MM.1S (cell line): Measurements from ENCODE around the gene ARPIN.

Experiments used
- DNase-seq: peaks from one replicate; pipeline ENCODE4 v3.0.0-alpha.2; 2015
- H2AFZ ChIP-seq: fragments of 300-600 bp; sonication (generic); 2 replicates; pipeline ENCODE4 v1.6.0; 2016; ENCODE audit warnings: antibody characterized with exemption, low read length
- H3F3A ChIP-seq: fragments of 300-600 bp; sonication (generic); 2 replicates; pipeline ENCODE4 v1.6.1; 2016; ENCODE audit warnings: mild to moderate bottlenecking, antibody characterized with exemption, low read length, moderate library complexity, mixed read lengths; ENCODE audit not compliant: insufficient read depth
- H3K27ac ChIP-seq: fragments of 300-600 bp; sonication (generic); 2 replicates; pipeline ENCODE4 v1.5.1; 2016; ENCODE audit warnings: mild to moderate bottlenecking, low read length
- H3K27me3 ChIP-seq: fragments of 300-600 bp; sonication (generic); replicated peaks from 2 replicates; pipeline ENCODE4 v1.6.0; 2016; ENCODE audit warnings: low read length; ENCODE audit not compliant: insufficient read depth
- H3K36me3 ChIP-seq: fragments of 300-600 bp; sonication (generic); replicated peaks from 2 replicates; pipeline ENCODE4 v1.6.1; 2016; ENCODE audit warnings: mild to moderate bottlenecking, low read length, mixed read lengths; ENCODE audit not compliant: insufficient read depth
- H3K4me1 ChIP-seq: fragments of 300-600 bp; sonication (generic); 2 replicates; pipeline ENCODE4 v1.6.1; 2016; ENCODE audit warnings: low read length, mixed read lengths
- H3K4me2 ChIP-seq: fragments of 300-600 bp; sonication (generic); 2 replicates; pipeline ENCODE4 v1.6.0; 2016; ENCODE audit warnings: low read depth, low read length
- H3K4me3 ChIP-seq: fragments of 300-600 bp; sonication (generic); 2 replicates; pipeline ENCODE4 v1.5.1; 2016; ENCODE audit warnings: low read length, mixed read lengths
- H3K79me2 ChIP-seq: fragments of 300-600 bp; sonication (generic); 2 replicates; pipeline ENCODE4 v1.6.1; 2016; ENCODE audit warnings: mixed run types, low read length, mixed read lengths
- H3K9ac ChIP-seq: fragments of 300-600 bp; sonication (generic); 2 replicates; pipeline ENCODE4 v1.6.1; 2016; ENCODE audit warnings: low read length, mixed read lengths
- H3K9me2 ChIP-seq: fragments of 300-600 bp; sonication (generic); replicated peaks from 2 replicates; pipeline ENCODE4 v1.6.1; 2016; ENCODE audit warnings: mild to moderate bottlenecking, low read length, mixed read lengths; ENCODE audit not compliant: insufficient read depth
- H3K9me3 ChIP-seq: fragments of 300-600 bp; sonication (generic); replicated peaks from 2 replicates; pipeline ENCODE4 v1.6.1; 2016; ENCODE audit warnings: mild to moderate bottlenecking, low read length, mixed read lengths; ENCODE audit not compliant: insufficient read depth
- H4K20me1 ChIP-seq: fragments of 300-600 bp; sonication (generic); 2 replicates; pipeline ENCODE4 v1.6.1; 2016; ENCODE audit warnings: mild to moderate bottlenecking, low read length, moderate library complexity, mixed read lengths; ENCODE audit not compliant: insufficient read depth
- EZH2 ChIP-seq: fragments of 300-600 bp; sonication (generic); optimal IDR thresholded peaks from 2 replicates; pipeline ENCODE3; 2017; ENCODE audit warnings: low read depth, mild to moderate bottlenecking, antibody characterized with exemption, low read length, mixed read lengths
- EZH2phosphoT487 ChIP-seq: fragments of 300-600 bp; sonication (generic); IDR thresholded peaks from 2 replicates; pipeline ENCODE4 v1.6.1; 2018; ENCODE audit warnings: antibody characterized with exemption, low read length
- TF ChIP-seq, protein P1 (sequence below): fragments of 300-600 bp; sonication (generic); IDR thresholded peaks from 2 replicates; pipeline ENCODE4 v1.5.1; 2016; ENCODE audit warnings: antibody characterized with exemption, low read length, mixed read lengths

The ARPIN gene

DNA sequence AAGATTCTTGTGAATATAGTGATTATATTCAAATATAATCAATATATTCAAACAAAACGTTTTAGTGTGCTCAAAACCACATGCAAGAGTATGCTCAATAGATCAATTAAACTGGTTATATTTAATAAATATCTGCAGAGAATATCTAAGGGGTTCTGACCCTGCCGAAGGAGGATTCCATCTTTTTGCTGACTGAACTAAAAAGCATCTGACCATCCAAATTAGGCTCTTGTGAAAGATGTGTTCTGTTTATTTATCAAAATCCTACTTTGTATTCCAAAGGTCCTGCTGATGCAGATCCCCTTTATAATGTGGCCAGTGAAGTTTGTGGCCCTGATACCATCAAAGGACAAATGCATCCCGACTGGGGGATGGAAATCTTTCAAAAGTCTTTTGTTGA lies 41.8 kb upstream of the ARPIN start:
- no peaks in the 10 kb centered on the region for H3K4me1 ChIP-seq
- no peaks in the 10 kb centered on the region for H3F3A ChIP-seq
- TF ChIP-seq EZH2, result no peak
- TF ChIP-seq, protein P1, sequence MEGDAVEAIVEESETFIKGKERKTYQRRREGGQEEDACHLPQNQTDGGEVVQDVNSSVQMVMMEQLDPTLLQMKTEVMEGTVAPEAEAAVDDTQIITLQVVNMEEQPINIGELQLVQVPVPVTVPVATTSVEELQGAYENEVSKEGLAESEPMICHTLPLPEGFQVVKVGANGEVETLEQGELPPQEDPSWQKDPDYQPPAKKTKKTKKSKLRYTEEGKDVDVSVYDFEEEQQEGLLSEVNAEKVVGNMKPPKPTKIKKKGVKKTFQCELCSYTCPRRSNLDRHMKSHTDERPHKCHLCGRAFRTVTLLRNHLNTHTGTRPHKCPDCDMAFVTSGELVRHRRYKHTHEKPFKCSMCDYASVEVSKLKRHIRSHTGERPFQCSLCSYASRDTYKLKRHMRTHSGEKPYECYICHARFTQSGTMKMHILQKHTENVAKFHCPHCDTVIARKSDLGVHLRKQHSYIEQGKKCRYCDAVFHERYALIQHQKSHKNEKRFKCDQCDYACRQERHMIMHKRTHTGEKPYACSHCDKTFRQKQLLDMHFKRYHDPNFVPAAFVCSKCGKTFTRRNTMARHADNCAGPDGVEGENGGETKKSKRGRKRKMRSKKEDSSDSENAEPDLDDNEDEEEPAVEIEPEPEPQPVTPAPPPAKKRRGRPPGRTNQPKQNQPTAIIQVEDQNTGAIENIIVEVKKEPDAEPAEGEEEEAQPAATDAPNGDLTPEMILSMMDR, result no peak
- no peak for TF ChIP-seq EZH2phosphoT487
- H3K79me2 ChIP-seq, result no peaks in the 10 kb centered on the region
- no peaks in the 10 kb centered on the region for H3K27me3 ChIP-seq
- DNase-seq, result no peak
- no peaks in the 10 kb centered on the region for H3K9me3 ChIP-seq
- no peak overlapping the region for H3K9ac ChIP-seq
- no peak overlapping the region for H2AFZ ChIP-seq
- no peak overlapping the region for H3K27ac ChIP-seq
- no peaks in the 10 kb centered on the region for H3K9me2 ChIP-seq
- no peak overlapping the region for H3K4me2 ChIP-seq
- H3K36me3 ChIP-seq, result no peaks in the 10 kb centered on the region
- H4K20me1 ChIP-seq, result no peaks in the 10 kb centered on the region
- no peak overlapping the region for H3K4me3 ChIP-seq

- H3K27me3 ChIP-seq, result no peaks in the 10 kb centered on the region
- H3K9me3 ChIP-seq, result no peaks in the 10 kb centered on the region
- no peaks in the 10 kb centered on the region for H3K36me3 ChIP-seq
- no peak overlapping the region for H2AFZ ChIP-seq
- H3K4me3 ChIP-seq, result no peak overlapping the region
- no peaks in the 10 kb centered on the region for H3K79me2 ChIP-seq
- H3F3A ChIP-seq, result no peaks in the 10 kb centered on the region
- H3K4me1 ChIP-seq, result no peaks in the 10 kb centered on the region
- no peaks in the 10 kb centered on the region for H4K20me1 ChIP-seq
- no peak overlapping the region for H3K9ac ChIP-seq
- no peaks in the 10 kb centered on the region for H3K9me2 ChIP-seq
- TF ChIP-seq, protein P1, result no peak
- no peak for TF ChIP-seq EZH2phosphoT487
- DNase-seq, result no peak
- no peak overlapping the region for H3K4me2 ChIP-seq
- H3K27ac ChIP-seq, result no peak overlapping the region
These were observed 36.0 kb upstream of the ARPIN start for GRCh38 chr15:89948796-89949195.

- Histone ChIP-seq H2AFZ (no peak overlapping the region), H3K9ac (no peak overlapping the region), H3K36me3 (no peaks in the 10 kb centered on the region), H3K79me2 (no peaks in the 10 kb centered on the region), H3F3A (no peaks in the 10 kb centered on the region), H3K27ac (no peak overlapping the region), H3K4me3 (no peak overlapping the region), H4K20me1 (no peaks in the 10 kb centered on the region), H3K9me3 (no peaks in the 10 kb centered on the region), H3K27me3 (no peaks in the 10 kb centered on the region), H3K9me2 (no peaks in the 10 kb centered on the region), H3K4me1 (no peaks in the 10 kb centered on the region), H3K4me2 (no peak overlapping the region)
- no peak for DNase-seq
- TF ChIP-seq, protein P1, result no peak
- TF ChIP-seq EZH2 (no peak), EZH2phosphoT487 (no peak)
These were observed 34.6 kb upstream of the ARPIN start for GRCh38 chr15:89947385-89947784.
